Astrocyte (in vitro differentiated cells and primary cell): ENCODE data around the gene SREK1IP1.

Experiments
- CTCF ChIP-seq: IDR thresholded peaks from 2 replicates; pipeline ENCODE4 v1.5.1; 2011; ENCODE audit warnings: low read depth, mild to moderate bottlenecking, inconsistent platforms, low read length, moderate library complexity; ENCODE audit not compliant: insufficient read depth
- EZH2 ChIP-seq: IDR thresholded peaks from 2 replicates; pipeline ENCODE4 v1.6.1; 2012; ENCODE audit warnings: mild to moderate bottlenecking, low read length, inconsistent platforms; ENCODE audit not compliant: insufficient read depth

GRCh38 chr5:64788156-64788555 is 19.7 kb upstream of the SREK1IP1 start:
- TF ChIP-seq CTCF (no peak), EZH2 (no peak)
